CD4-positive, CD25-positive, alpha-beta regulatory T cell (primary cell): Measurements from ENCODE around the gene PPM1K. TPM values are rescaled to one million over a fixed set of nuclear protein-coding genes. Genes with fewer than 3 reads are reported as not detected.
"Not testable (repeated sequence)": the region's sequence is repeated elsewhere in the genome, so short reads cannot be mapped to it uniquely, and the experiment has no call there.

Source experiments
- ATAC-seq, 2 donors: fragments of 150-1000 bp; cut with Tn5 transposase; one replicate each; pipeline ENCODE4 v1.10.0; 2021; ENCODE audit warnings: low read depth in 2 of 2, moderate number of reproducible peaks in 2 of 2, moderate library complexity in 1 of 2
- DNase-seq, 3 donors: peaks; one replicate each; pipeline versions ENCODE4 v3.0.0 to v3.0.0-alpha.2; 2012 to 2022; ENCODE audit warnings: mixed read lengths in 1 of 3
- H3K27ac ChIP-seq: one replicate; pipeline ENCODE4 v1.7.0; 2013; ENCODE audit warnings: mild to moderate bottlenecking, low read length; ENCODE audit not compliant: insufficient read depth, poor library complexity, severe bottlenecking
- H3K27me3 ChIP-seq: one replicate; pipeline ENCODE4 v1.7.0; 2013; ENCODE audit warnings: low read length; ENCODE audit not compliant: control insufficient read depth, insufficient read depth
- H3K36me3 ChIP-seq: one replicate; pipeline ENCODE4 v1.7.0; 2013; ENCODE audit warnings: mild to moderate bottlenecking, low read length, moderate library complexity; ENCODE audit not compliant: control insufficient read depth, insufficient read depth
- H3K4me1 ChIP-seq: 2 replicates; pipeline ENCODE4 v1.7.0; 2013; ENCODE audit warnings: mild to moderate bottlenecking, low read length; ENCODE audit not compliant: insufficient read depth, control insufficient read depth, poor library complexity, severe bottlenecking
- H3K4me3 ChIP-seq: one replicate; pipeline ENCODE4 v1.7.0; 2013; ENCODE audit warnings: low read depth, mild to moderate bottlenecking, low read length, moderate library complexity
- H3K9me3 ChIP-seq, 2 experiments: 1 replicate in 1 of 2; 2 replicates in 1 of 2; pipeline ENCODE4 v1.7.0; 2013; ENCODE audit warnings: low read length in 2 of 2, mild to moderate bottlenecking in 1 of 2, moderate library complexity in 1 of 2; ENCODE audit not compliant: control insufficient read depth in 2 of 2
- H3K27ac Mint-ChIP-seq, 3 donors: one replicate each; pipeline ENCODE4 v1.8.0; 2020 to 2022; ENCODE audit warnings: mild to moderate bottlenecking in 3 of 3, mixed read lengths in 3 of 3, moderate library complexity in 2 of 3
- H3K27me3 Mint-ChIP-seq: one replicate; pipeline ENCODE4 v1.8.0; 2022; ENCODE audit warnings: mild to moderate bottlenecking, mixed read lengths
- H3K36me3 Mint-ChIP-seq: one replicate; pipeline ENCODE4 v1.8.0; 2020; ENCODE audit warnings: mixed read lengths
- H3K4me1 Mint-ChIP-seq, 4 donors: one replicate each; pipeline ENCODE4 v1.8.0; 2020 to 2022; ENCODE audit warnings: mixed read lengths in 4 of 4, mild to moderate bottlenecking in 1 of 4
- H3K4me3 Mint-ChIP-seq, 4 donors: one replicate each; pipeline ENCODE4 v1.8.0; 2020 to 2022; ENCODE audit warnings: mild to moderate bottlenecking in 4 of 4, mixed read lengths in 4 of 4, moderate library complexity in 3 of 4
- H3K9me3 Mint-ChIP-seq, 7 donors: one replicate each; pipeline ENCODE4 v1.8.0; 2020 to 2022; ENCODE audit warnings: mixed read lengths in 7 of 7, mild to moderate bottlenecking in 3 of 7, moderate library complexity in 2 of 7
- polyA plus RNA-seq, 4 donors: library from polyadenylated mRNA; unstranded; fragments of 300-500 nt; fragmentation: Illumina TruSeq; gene quantifications; one replicate each; pipeline ENCODE4 v1.2.3, GENCODE V29; 2021
- total RNA-seq: library from RNA; stranded (reverse); gene quantifications from one replicate; pipeline ENCODE4 v1.2.3, GENCODE V29; 2022

Gene PPM1K
- total and polyA plus RNA-seq, 5 donors from 2014 or later = 64.4 to 85.2 (median 79.7) TPM

- not testable (repeated sequence) for H3K27ac Mint-ChIP-seq, H3K4me1 Mint-ChIP-seq, DNase-seq, ATAC-seq, H3K36me3 Mint-ChIP-seq, H3K27ac ChIP-seq, H3K4me1 ChIP-seq, H3K4me3 Mint-ChIP-seq, H3K36me3 ChIP-seq, H3K9me3 ChIP-seq, H3K27me3 ChIP-seq, H3K4me3 ChIP-seq
- Mint-ChIP-seq H3K9me3 (peaks cover 0 to 15% (median 3%) of the 10 kb centered on the region in 7 donors), H3K27me3 (peaks cover 20% of the 10 kb centered on the region)
These were observed 28.8 kb upstream of the PPM1K start for GRCh38 chr4:88313088-88313624.

- no peak overlapping the region for H3K27ac ChIP-seq
- no peak overlapping the region for H3K4me3 Mint-ChIP-seq
- peaks cover 16% of the 10 kb centered on the region for H3K27me3 ChIP-seq
- DNase-seq = no peak
- H3K9me3 Mint-ChIP-seq = peaks cover 0 to 15% (median 3%) of the 10 kb centered on the region in 7 donors
- no peaks in the 10 kb centered on the region for H3K36me3 ChIP-seq
- peaks cover 0 to 1% (median 0%) of the 10 kb centered on the region in 4 donors for H3K4me1 Mint-ChIP-seq
- H3K27me3 Mint-ChIP-seq = peaks cover 27% of the 10 kb centered on the region
- H3K36me3 Mint-ChIP-seq = no peaks in the 10 kb centered on the region
- no peak for ATAC-seq
- no peak overlapping the region for H3K27ac Mint-ChIP-seq
- peaks cover 2 to 10% of the 10 kb centered on the region in 2 experiments for H3K9me3 ChIP-seq
- no peaks in the 10 kb centered on the region for H3K4me1 ChIP-seq
- no peak overlapping the region for H3K4me3 ChIP-seq
These were observed 24.2 kb upstream of the PPM1K start for GRCh38 chr4:88308587-88308986.

- Mint-ChIP-seq H3K4me1 (no peaks in the 10 kb centered on the region), H3K4me3 (no peak overlapping the region), H3K9me3 (no peaks in the 10 kb centered on the region), H3K27me3 (peaks cover 5% of the 10 kb centered on the region), H3K36me3 (peaks cover 4% of the 10 kb centered on the region), H3K27ac (no peak overlapping the region)
- Histone ChIP-seq H3K4me3 (no peak overlapping the region), H3K4me1 (no peaks in the 10 kb centered on the region), H3K36me3 (no peaks in the 10 kb centered on the region), H3K9me3 (no peaks in the 10 kb centered on the region), H3K27ac (no peak overlapping the region), H3K27me3 (no peaks in the 10 kb centered on the region)
- ATAC-seq (no peak), DNase-seq (no peak)
These were observed 13.5 kb upstream of the PPM1K start for GRCh38 chr4:88297725-88298454.

- ATAC-seq (no peak), DNase-seq (no peak)
- Mint-ChIP-seq H3K4me1 (peaks cover 0 to 3% (median 0%) of the 10 kb centered on the region in 4 donors), H3K36me3 (peaks cover 4% of the 10 kb centered on the region), H3K4me3 (no peak overlapping the region), H3K27ac (no peak overlapping the region), H3K27me3 (no peaks in the 10 kb centered on the region), H3K9me3 (no peaks in the 10 kb centered on the region)
- H3K4me1 ChIP-seq = no peaks in the 10 kb centered on the region
- no peak overlapping the region for H3K4me3 ChIP-seq
- H3K9me3 ChIP-seq = no peaks in the 10 kb centered on the region
- H3K27ac ChIP-seq = no peak overlapping the region
- H3K36me3 ChIP-seq = no peaks in the 10 kb centered on the region
- H3K27me3 ChIP-seq = no peaks in the 10 kb centered on the region
These were observed 12.8 kb upstream of the PPM1K start for GRCh38 chr4:88297212-88297516.

GRCh38 chr4:88296413-88297211, 12.3 kb upstream of the PPM1K start:
- no peak overlapping the region for H3K27ac ChIP-seq

GRCh38 chr4:88295656-88296055, 11.3 kb upstream of the PPM1K start:
- no peak for DNase-seq
- H3K9me3 ChIP-seq = no peaks in the 10 kb centered on the region
- H3K4me3 Mint-ChIP-seq = no peak overlapping the region
- H3K36me3 Mint-ChIP-seq = peaks cover 4% of the 10 kb centered on the region
- H3K27ac Mint-ChIP-seq = no peak overlapping the region
- no peaks in the 10 kb centered on the region for H3K27me3 Mint-ChIP-seq
- peaks cover 0 to 3% (median 0%) of the 10 kb centered on the region in 4 donors for H3K4me1 Mint-ChIP-seq
- H3K27me3 ChIP-seq = no peaks in the 10 kb centered on the region
- H3K4me1 ChIP-seq = no peaks in the 10 kb centered on the region
- H3K4me3 ChIP-seq = no peak overlapping the region
- no peaks in the 10 kb centered on the region for H3K9me3 Mint-ChIP-seq
- ATAC-seq = no peak
- H3K27ac ChIP-seq = no peak overlapping the region
- no peaks in the 10 kb centered on the region for H3K36me3 ChIP-seq

More at GRCh38 chr4:88296413-88297211, 12.3 kb upstream of the PPM1K start:
- no peaks in the 10 kb centered on the region for H3K27me3 Mint-ChIP-seq
- no peak overlapping the region for H3K4me3 ChIP-seq
- peaks cover 0 to 3% (median 0%) of the 10 kb centered on the region in 4 donors for H3K4me1 Mint-ChIP-seq
- no peaks in the 10 kb centered on the region for H3K36me3 ChIP-seq
- H3K9me3 ChIP-seq = no peaks in the 10 kb centered on the region
- H3K4me1 ChIP-seq = no peaks in the 10 kb centered on the region
- no peaks in the 10 kb centered on the region for H3K9me3 Mint-ChIP-seq
- H3K36me3 Mint-ChIP-seq = peaks cover 4% of the 10 kb centered on the region
- H3K27ac Mint-ChIP-seq = no peak overlapping the region
- no peak for DNase-seq
- ATAC-seq = no peak
- no peaks in the 10 kb centered on the region for H3K27me3 ChIP-seq
- H3K4me3 Mint-ChIP-seq = no peak overlapping the region

GRCh38 chr4:88291003-88291402, 6.6 kb upstream of the PPM1K start:
- Mint-ChIP-seq H3K36me3 (no peaks in the 10 kb centered on the region), H3K4me3 (no peak overlapping the region), H3K9me3 (no peaks in the 10 kb centered on the region), H3K27me3 (no peaks in the 10 kb centered on the region), H3K4me1 (peaks cover 0 to 6% (median 0%) of the 10 kb centered on the region in 4 donors), H3K27ac (no peak overlapping the region)
- Histone ChIP-seq H3K4me3 (no peak overlapping the region), H3K9me3 (no peaks in the 10 kb centered on the region), H3K27me3 (no peaks in the 10 kb centered on the region), H3K27ac (no peak overlapping the region), H3K4me1 (no peaks in the 10 kb centered on the region), H3K36me3 (no peaks in the 10 kb centered on the region)
- no peak for DNase-seq
- ATAC-seq = no peak
